Endothelial cell of umbilical vein (primary cell): ENCODE results near the gene ZNF326. TPM values are rescaled to one million over a fixed set of nuclear protein-coding genes. Genes with fewer than 3 reads are reported as not detected.

Source experiments
- BruUV-seq: library from RNA; stranded (reverse); fragments of 400-500 nt; replicated peaks from 2 replicates; lab custom pipeline; 2021; lab: Mats Ljungman, UMichigan
- CTCF ChIA-PET: fragments of 300-600, 350-600 bp; sonication (Branson Sonifier 250); formaldehyde crosslinking; loops from one replicate; lab custom pipeline; 2021; ENCODE audit warnings: antibody characterized with exemption, inconsistent platforms; lab: Charles Lee
- POLR2A ChIA-PET: fragments of 300-600, 350-600 bp; sonication (Branson Sonifier 250); formaldehyde crosslinking; loops from one replicate; lab custom pipeline; 2021; ENCODE audit warnings: antibody characterized with exemption, inconsistent platforms; lab: Charles Lee
- DNase-seq: peaks from one replicate; pipeline ENCODE4 v3.0.0-alpha.2; 2011; ENCODE audit warnings: low read depth, low spot score
- FAIRE-seq: peaks from 2 replicates; lab custom pipeline; 2011; peaks lifted over from hg19 to GRCh38; lab: Jason Lieb, UNC
- H2AFZ ChIP-seq: 2 replicates; pipeline ENCODE4 v1.6.0; 2012; ENCODE audit warnings: low read depth, low read length, control low read depth, inconsistent platforms
- H3K27ac ChIP-seq: 2 replicates; pipeline ENCODE4 v1.5.1; 2011; ENCODE audit warnings: low read depth, mild to moderate bottlenecking, control low read depth, low read length, moderate library complexity; ENCODE audit not compliant: insufficient read depth
- H3K27me3 ChIP-seq, 2 experiments: 2 replicates each; pipeline versions ENCODE4 v1.6.0 to v1.6.1; 2011; ENCODE audit warnings: low read length in 2 of 2, mixed read lengths in 1 of 2; ENCODE audit not compliant: control insufficient read depth in 2 of 2, insufficient read depth in 2 of 2
- H3K36me3 ChIP-seq, 2 experiments: 2 replicates in 1 of 2; 3 replicates in 1 of 2; pipeline ENCODE4 v1.5.1; 2011; ENCODE audit warnings: low read length in 2 of 2, mild to moderate bottlenecking in 1 of 2, moderate library complexity in 1 of 2; ENCODE audit not compliant: control insufficient read depth in 2 of 2, insufficient read depth in 2 of 2; ENCODE audit errors: extremely low read depth in 1 of 2
- H3K4me1 ChIP-seq: 3 replicates; pipeline ENCODE4 v1.5.1; 2011; ENCODE audit warnings: mild to moderate bottlenecking, low read length; ENCODE audit not compliant: control insufficient read depth, insufficient read depth; ENCODE audit errors: extremely low read depth
- H3K4me2 ChIP-seq: 2 replicates; pipeline ENCODE4 v1.6.1; 2011; ENCODE audit warnings: low read length, control low read depth, mixed read lengths; ENCODE audit not compliant: insufficient read depth
- H3K4me3 ChIP-seq, 3 experiments: fragments of 200-600 bp in 1 of 3; sonication (generic), shearing (Covaris generic) in 1 of 3; replicated peaks in 1 of 3; 2 replicates each; pipeline ENCODE4 v1.5.1; 2011 to 2016; ENCODE audit warnings: control low read depth in 3 of 3, low read length in 3 of 3, mild to moderate bottlenecking in 2 of 3, inconsistent platforms in 1 of 3, low read depth in 1 of 3, moderate library complexity in 1 of 3; ENCODE audit not compliant: insufficient read depth in 1 of 3
- H3K79me2 ChIP-seq: 2 replicates; pipeline ENCODE4 v1.6.0; 2012; ENCODE audit warnings: low read length, inconsistent platforms; ENCODE audit not compliant: control insufficient read depth, insufficient read depth
- H3K9ac ChIP-seq: replicated peaks from 2 replicates; pipeline ENCODE3; 2011; ENCODE audit warnings: low read length, control low read depth; ENCODE audit not compliant: insufficient read depth; ENCODE audit errors: extremely low read depth
- H3K9me1 ChIP-seq: replicated peaks from 3 replicates; pipeline ENCODE4 v1.6.0; 2011; ENCODE audit warnings: mild to moderate bottlenecking, low read length; ENCODE audit not compliant: control insufficient read depth, insufficient read depth; ENCODE audit errors: extremely low read depth
- H3K9me3 ChIP-seq: replicated peaks from 2 replicates; pipeline ENCODE4 v1.5.1; 2012; ENCODE audit warnings: low read length, inconsistent platforms; ENCODE audit not compliant: control insufficient read depth, insufficient read depth
- H4K20me1 ChIP-seq: replicated peaks from 2 replicates; pipeline ENCODE3; 2011; ENCODE audit warnings: mild to moderate bottlenecking, low read length; ENCODE audit not compliant: control insufficient read depth, insufficient read depth; ENCODE audit errors: extremely low read depth
- EZH2 ChIP-seq: IDR thresholded peaks from 2 replicates; pipeline ENCODE4 v1.6.1; 2012; ENCODE audit warnings: borderline replicate concordance, low read depth, mild to moderate bottlenecking, moderate library complexity, low read length, inconsistent platforms; ENCODE audit not compliant: severe bottlenecking
- FOS ChIP-seq: IDR thresholded peaks from 2 replicates; pipeline ENCODE4 v1.6.1; 2011; ENCODE audit warnings: mild to moderate bottlenecking, low read length, moderate library complexity, borderline replicate concordance; ENCODE audit not compliant: insufficient read depth
- GATA2 ChIP-seq: IDR thresholded peaks from 2 replicates; pipeline ENCODE4 v1.7.0; 2011; ENCODE audit warnings: low read depth, mild to moderate bottlenecking, moderate library complexity, mixed read lengths, low read length; ENCODE audit not compliant: insufficient read length, insufficient read depth
- JUN ChIP-seq: IDR thresholded peaks from 2 replicates; pipeline ENCODE4 v1.6.1; 2011; ENCODE audit warnings: borderline replicate concordance, low read depth; ENCODE audit not compliant: insufficient read length, insufficient read depth
- MYC ChIP-seq: IDR thresholded peaks from one replicate; pipeline ENCODE4 v1.6.1; 2011; ENCODE audit warnings: mild to moderate bottlenecking, low read depth, low read length
- POLR2A ChIP-seq: IDR thresholded peaks from 2 replicates; pipeline ENCODE4 v1.6.1; 2012; ENCODE audit warnings: low read depth, mild to moderate bottlenecking, control low read depth, low read length
- POLR2AphosphoS5 ChIP-seq: IDR thresholded peaks from 2 replicates; pipeline ENCODE4 v1.6.1; 2012; ENCODE audit warnings: low read depth, mild to moderate bottlenecking, control low read depth, low read length, moderate library complexity; ENCODE audit not compliant: insufficient read depth
- dilution Hi-C: fragments of 300-500 bp; cut with MboI; formaldehyde crosslinking; loops from one replicate; pipeline ENCODE4 v1.15.0; 2019; ENCODE audit warnings: low sequenced_read_pairs; ENCODE audit not compliant: extremely low pct_ligation_motif_present
- intact Hi-C: fragments of 100-400 bp; cut with micrococcal nuclease; formaldehyde crosslinking; loops from one replicate; pipeline ENCODE4 v1.10.0; 2022
- polyA plus RNA-seq, 4 experiments: library from polyadenylated mRNA; depleted of rRNA in 3 of 4; stranded (reverse) in 3 of 4; unstranded in 1 of 4; fragments of >200 nt; gene quantifications; 2 replicates each; pipeline versions ENCODE4 v1.2.1 to v1.2.3, GENCODE V29; 2011 to 2012; ENCODE audit warnings: missing spikeins in 1 of 4
- total RNA-seq: library from RNA; stranded (reverse); gene quantifications from 2 replicates; pipeline ENCODE4 v1.2.3, GENCODE V29; 2021
- TF ChIP-seq, protein P1 (sequence below), 2 donors: IDR thresholded peaks; 1 replicate in 1 of 2; 2 replicates in 1 of 2; pipeline ENCODE4 v1.5.1; 2011; ENCODE audit warnings: low read length in 2 of 2, mild to moderate bottlenecking in 2 of 2, moderate library complexity in 2 of 2, control low read depth in 1 of 2, inconsistent platforms in 1 of 2, low read depth in 1 of 2; ENCODE audit not compliant: insufficient read depth in 1 of 2; ENCODE audit errors: extremely low read depth in 1 of 2
- TF ChIP-seq, protein P2 (sequence below): IDR thresholded peaks from 2 replicates; pipeline ENCODE4 v1.6.1; 2011; ENCODE audit not compliant: insufficient read depth, insufficient read length

Gene ZNF326
- total and polyA plus RNA-seq, 2 donors (not counting 3 experiments of a cell fraction or from before 2014, with no cell fraction given) = 13.1 to 29.9 TPM

DNA sequence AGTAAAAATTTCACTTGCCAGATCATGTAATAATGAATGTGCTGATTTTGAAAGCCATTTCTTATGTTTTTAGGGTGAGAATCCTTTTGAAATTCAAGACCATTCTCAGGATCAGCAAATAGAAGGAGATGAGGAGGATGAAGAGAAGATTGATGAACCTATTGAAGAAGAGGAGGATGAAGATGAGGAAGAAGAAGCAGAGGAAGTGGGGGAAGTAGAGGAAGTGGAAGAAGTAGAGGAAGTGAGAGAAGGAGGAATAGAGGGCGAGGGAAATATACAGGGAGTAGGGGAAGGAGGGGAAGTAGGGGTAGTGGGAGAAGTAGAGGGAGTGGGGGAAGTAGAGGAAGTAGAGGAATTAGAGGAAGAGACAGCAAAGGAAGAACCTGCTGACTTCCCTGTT lies 32.4 kb downstream of the ZNF326 start:
- H3K27me3 ChIP-seq = no peaks in the 10 kb centered on the region
- H3K27ac ChIP-seq = no peak overlapping the region
- intact Hi-C loops = no loop called here
- H3K9me1 ChIP-seq = no peaks in the 10 kb centered on the region
- no peak overlapping the region for H2AFZ ChIP-seq
- H4K20me1 ChIP-seq = no peaks in the 10 kb centered on the region
- H3K4me1 ChIP-seq = no peaks in the 10 kb centered on the region
- no peak overlapping the region for H3K4me2 ChIP-seq
- H3K9ac ChIP-seq = no peak overlapping the region
- H3K36me3 ChIP-seq = peaks cover 15 to 16% of the 10 kb centered on the region in 2 experiments
- no TSS peak for BruUV-seq
- FAIRE-seq (no peak), DNase-seq (no peak)
- dilution Hi-C loops = no loop called here
- POLR2A ChIA-PET = no interaction called here
- CTCF ChIA-PET = interaction anchor here (1.0 to 1.2 kb wide), 2 partner anchors 11 to 247 kb away, joined by 3 to 4 read pairs; no protein-coding TSS in a partner anchor
- H3K79me2 ChIP-seq = no peaks in the 10 kb centered on the region
- no peak overlapping the region for H3K4me3 ChIP-seq
- H3K9me3 ChIP-seq = no peaks in the 10 kb centered on the region
- TF ChIP-seq GATA2 (no peak), EZH2 (no peak), POLR2AphosphoS5 (no peak), JUN (no peak), POLR2A (no peak), MYC (no peak), FOS (no peak)
- TF ChIP-seq, protein P1, sequence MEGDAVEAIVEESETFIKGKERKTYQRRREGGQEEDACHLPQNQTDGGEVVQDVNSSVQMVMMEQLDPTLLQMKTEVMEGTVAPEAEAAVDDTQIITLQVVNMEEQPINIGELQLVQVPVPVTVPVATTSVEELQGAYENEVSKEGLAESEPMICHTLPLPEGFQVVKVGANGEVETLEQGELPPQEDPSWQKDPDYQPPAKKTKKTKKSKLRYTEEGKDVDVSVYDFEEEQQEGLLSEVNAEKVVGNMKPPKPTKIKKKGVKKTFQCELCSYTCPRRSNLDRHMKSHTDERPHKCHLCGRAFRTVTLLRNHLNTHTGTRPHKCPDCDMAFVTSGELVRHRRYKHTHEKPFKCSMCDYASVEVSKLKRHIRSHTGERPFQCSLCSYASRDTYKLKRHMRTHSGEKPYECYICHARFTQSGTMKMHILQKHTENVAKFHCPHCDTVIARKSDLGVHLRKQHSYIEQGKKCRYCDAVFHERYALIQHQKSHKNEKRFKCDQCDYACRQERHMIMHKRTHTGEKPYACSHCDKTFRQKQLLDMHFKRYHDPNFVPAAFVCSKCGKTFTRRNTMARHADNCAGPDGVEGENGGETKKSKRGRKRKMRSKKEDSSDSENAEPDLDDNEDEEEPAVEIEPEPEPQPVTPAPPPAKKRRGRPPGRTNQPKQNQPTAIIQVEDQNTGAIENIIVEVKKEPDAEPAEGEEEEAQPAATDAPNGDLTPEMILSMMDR (IDR thresholded peaks at IDR 0.05; ENCODE audit: extremely low read depth in 1 of 2, insufficient read depth in 1 of 2, low read depth in 1 of 2, low read length in 2 of 2) = no peak
- TF ChIP-seq, protein P2, sequence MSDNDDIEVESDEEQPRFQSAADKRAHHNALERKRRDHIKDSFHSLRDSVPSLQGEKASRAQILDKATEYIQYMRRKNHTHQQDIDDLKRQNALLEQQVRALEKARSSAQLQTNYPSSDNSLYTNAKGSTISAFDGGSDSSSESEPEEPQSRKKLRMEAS = no peak
